Liver (tissue), 3 donors: ENCODE data around the gene STAT1.

ENCODE experiments used
- CTCF ChIP-seq: fragments of 150-350 bp; IDR thresholded peaks from 2 replicates; pipeline ENCODE4 v1.5.1; 2017; ENCODE audit warnings: improper control_type of control experiment, low read depth, low read length; ENCODE audit not compliant: missing input control
- FOXA2 ChIP-seq: IDR thresholded peaks from 2 replicates; pipeline ENCODE4 v1.6.1; 2016; ENCODE audit warnings: antibody characterized with exemption
- GABPA ChIP-seq, 2 donors: IDR thresholded peaks in 1 of 2; conservative IDR thresholded peaks in 1 of 2; 2 replicates each; pipeline ENCODE4 v1.6.1; 2016; ENCODE audit warnings: antibody characterized with exemption in 2 of 2, mild to moderate bottlenecking in 1 of 2, moderate library complexity in 1 of 2
- TAF1 ChIP-seq: conservative IDR thresholded peaks from 2 replicates; pipeline ENCODE4 v1.6.1; 2016; ENCODE audit warnings: antibody characterized with exemption, mild to moderate bottlenecking
- donor health status: healthy.
- donor health status: healthy.

GRCh38 chr2:191008286-191008685, 5.7 kb downstream of the STAT1 start:
- no peak for TF ChIP-seq CTCF
- no peak for TF ChIP-seq FOXA2
- TF ChIP-seq GABPA (IDR thresholded peaks at IDR 0.05 in 1 of 2, conservative IDR thresholded peaks at IDR 0.05 in 1 of 2) = no peak
- TF ChIP-seq TAF1 = no peak
